ENCODE results near the gene RBM20. TPM values are rescaled to one million over a fixed set of nuclear protein-coding genes. Genes with fewer than 3 reads are reported as not detected.

The RBM20 gene
- total and polyA plus RNA-seq, 2 donors from 2014 or later, result 0.88 to 2.1 TPM

- Histone ChIP-seq H3K9ac (ENCODE audit: low read length in 3 of 3) (no peak overlapping the region), H3K36me3 (ENCODE audit: control insufficient read depth in 2 of 3, insufficient read depth in 3 of 3, low read length in 3 of 3) (no peaks in the 10 kb centered on the region), H3K4me3 (ENCODE audit: low read length in 3 of 3) (no peak overlapping the region), H3K27me3 (ENCODE audit: control insufficient read depth, insufficient read depth, low read length) (no peaks in the 10 kb centered on the region), H3K9me3 (ENCODE audit: control insufficient read depth in 2 of 3, insufficient read depth in 1 of 3, low read length in 3 of 3) (no peaks in the 10 kb centered on the region), H3K4me1 (ENCODE audit: control insufficient read depth in 2 of 3, insufficient read depth in 2 of 3, low read depth in 1 of 3, low read length in 3 of 3) (peaks cover 0 to 8% (median 7%) of the 10 kb centered on the region in 3 donors), H3K27ac (ENCODE audit: low read depth in 2 of 2, low read length in 2 of 2) (no peak overlapping the region)
- FAIRE-seq (no peak), DNase-seq (no peak)
- intact Hi-C loops (cut with DNase I), result no loop called here
- TF ChIP-seq CTCF (IDR thresholded peaks at IDR 0.05; ENCODE audit: borderline replicate concordance, extremely low read depth, insufficient read depth), result no peak
These were observed 218.8 kb downstream of the RBM20 start for GRCh38 chr10:110862961-110863360.

- TF ChIP-seq CTCF (IDR thresholded peaks at IDR 0.05; ENCODE audit: borderline replicate concordance, extremely low read depth, insufficient read depth), result no peak
- no peak for DNase-seq
- Histone ChIP-seq H3K27ac (ENCODE audit: low read depth in 2 of 2, low read length in 2 of 2) (no peak overlapping the region), H3K4me1 (ENCODE audit: control insufficient read depth in 2 of 3, insufficient read depth in 2 of 3, low read depth in 1 of 3, low read length in 3 of 3) (peaks cover 0 to 8% (median 7%) of the 10 kb centered on the region in 3 donors), H3K27me3 (ENCODE audit: control insufficient read depth, insufficient read depth, low read length) (no peaks in the 10 kb centered on the region), H3K9ac (ENCODE audit: low read length in 3 of 3) (no peak overlapping the region), H3K4me3 (ENCODE audit: low read length in 3 of 3) (no peak overlapping the region), H3K9me3 (ENCODE audit: control insufficient read depth in 2 of 3, insufficient read depth in 1 of 3, low read length in 3 of 3) (no peaks in the 10 kb centered on the region), H3K36me3 (ENCODE audit: control insufficient read depth in 2 of 3, insufficient read depth in 3 of 3, low read length in 3 of 3) (no peaks in the 10 kb centered on the region)
- FAIRE-seq, result no peak
- intact Hi-C loops (cut with DNase I), result no loop called here
These were observed 219.2 kb downstream of the RBM20 start for GRCh38 chr10:110863361-110863760.

GRCh38 chr10:110863956-110864355 is 219.8 kb downstream of the RBM20 start:
- H3K9me3 ChIP-seq (ENCODE audit: control insufficient read depth in 2 of 3, insufficient read depth in 1 of 3, low read length in 3 of 3), result no peaks in the 10 kb centered on the region
- TF ChIP-seq CTCF (IDR thresholded peaks at IDR 0.05; ENCODE audit: borderline replicate concordance, extremely low read depth, insufficient read depth), result no peak
- no peak overlapping the region for H3K9ac ChIP-seq (ENCODE audit: low read length in 3 of 3)
- no peak for FAIRE-seq
- peaks cover 0 to 8% (median 7%) of the 10 kb centered on the region in 3 donors for H3K4me1 ChIP-seq (ENCODE audit: control insufficient read depth in 2 of 3, insufficient read depth in 2 of 3, low read depth in 1 of 3, low read length in 3 of 3)
- H3K36me3 ChIP-seq (ENCODE audit: control insufficient read depth in 2 of 3, insufficient read depth in 3 of 3, low read length in 3 of 3), result no peaks in the 10 kb centered on the region
- H3K27ac ChIP-seq (ENCODE audit: low read depth in 2 of 2, low read length in 2 of 2), result no peak overlapping the region
- intact Hi-C loops (cut with DNase I), result no loop called here
- no peak for DNase-seq
- H3K4me3 ChIP-seq (ENCODE audit: low read length in 3 of 3), result no peak overlapping the region
- H3K27me3 ChIP-seq (ENCODE audit: control insufficient read depth, insufficient read depth, low read length), result no peaks in the 10 kb centered on the region

- Histone ChIP-seq H3K27me3 (ENCODE audit: control insufficient read depth, insufficient read depth, low read length) (no peaks in the 10 kb centered on the region), H3K4me3 (ENCODE audit: low read length in 3 of 3) (no peak overlapping the region), H3K9ac (ENCODE audit: low read length in 3 of 3) (no peak overlapping the region), H3K9me3 (ENCODE audit: control insufficient read depth in 2 of 3, insufficient read depth in 1 of 3, low read length in 3 of 3) (no peaks in the 10 kb centered on the region), H3K36me3 (ENCODE audit: control insufficient read depth in 2 of 3, insufficient read depth in 3 of 3, low read length in 3 of 3) (no peaks in the 10 kb centered on the region), H3K27ac (ENCODE audit: low read depth in 2 of 2, low read length in 2 of 2) (peak overlapping the region in 1 of 2 donors; percentile 1), H3K4me1 (ENCODE audit: control insufficient read depth in 2 of 3, insufficient read depth in 2 of 3, low read depth in 1 of 3, low read length in 3 of 3) (peaks cover 0 to 3% (median 3%) of the 10 kb centered on the region in 3 donors)
- FAIRE-seq (no peak), DNase-seq (peak in 1 of 5 donors; percentile 42)
- no peak for TF ChIP-seq CTCF (IDR thresholded peaks at IDR 0.05; ENCODE audit: borderline replicate concordance, extremely low read depth, insufficient read depth)
- intact Hi-C loops (cut with DNase I), result no loop called here
These were observed 220.6 kb downstream of the RBM20 start for GRCh38 chr10:110864662-110865140.
